Activated CD4-positive, alpha-beta memory T cell treated with anti-CD3 and anti-CD28 coated beads, Interleukin-2, amount 10 ng/mL, durations not matched to agents 7 days and 5 days (primary cell): Measurements from ENCODE around the gene MATN1. TPM values are rescaled to one million over a fixed set of nuclear protein-coding genes. Genes with fewer than 3 reads are reported as not detected.

Experiments used
- CTCF ChIA-PET: fragments of 350-600 bp; sonication (Branson Sonifier 250); formaldehyde crosslinking; loops from one replicate; lab custom pipeline; 2021; ENCODE audit warnings: antibody characterized with exemption, inconsistent platforms; lab: Charles Lee
- POLR2A ChIA-PET: fragments of 350-600 bp; sonication (Branson Sonifier 250); formaldehyde crosslinking; loops from one replicate; lab custom pipeline; 2021; ENCODE audit warnings: antibody characterized with exemption; lab: Charles Lee
- DNase-seq: peaks from one replicate; pipeline ENCODE4 v3.0.0-alpha.2; 2020
- H3K27ac Mint-ChIP-seq: one replicate; pipeline ENCODE4 v1.8.0; 2021; ENCODE audit warnings: mild to moderate bottlenecking, mixed read lengths
- H3K27me3 Mint-ChIP-seq: one replicate; pipeline ENCODE4 v1.8.0; 2021; ENCODE audit warnings: mixed read lengths
- H3K36me3 Mint-ChIP-seq: one replicate; pipeline ENCODE4 v1.8.0; 2021; ENCODE audit warnings: low read depth, mixed read lengths
- H3K4me1 Mint-ChIP-seq: one replicate; pipeline ENCODE4 v1.8.0; 2021; ENCODE audit warnings: mixed read lengths
- H3K4me3 Mint-ChIP-seq: one replicate; pipeline ENCODE4 v1.8.0; 2021; ENCODE audit warnings: mild to moderate bottlenecking, mixed read lengths
- H3K9me3 Mint-ChIP-seq: one replicate; pipeline ENCODE4 v1.8.0; 2021; ENCODE audit warnings: mixed read lengths
- total RNA-seq, 2 experiments: library from RNA; stranded (reverse); gene quantifications; one replicate each; pipeline ENCODE4 v1.2.3, GENCODE V29; 2021

The MATN1 gene
- total RNA-seq, 2 experiments from 2014 or later = not detected

- no peak for DNase-seq
- H3K9me3 Mint-ChIP-seq = peaks cover 15% of the 10 kb centered on the region
- peak overlapping the region; percentile 91 for H3K27ac Mint-ChIP-seq
- peaks cover 18% of the 10 kb centered on the region for H3K4me1 Mint-ChIP-seq
- ChIA-PET POLR2A (interaction anchor here (1.4 to 2.8 kb wide), 12 partner anchors 8 to 104 kb away, joined by 4 to 36 read pairs (median 8); partner anchors contain the start of gene LAPTM5), CTCF (interaction anchor here (1.2 to 8.3 kb wide), 16 partner anchors 9 to 213 kb away, joined by 3 to 494 read pairs (median 10); partner anchors contain the start of gene LAPTM5)
- H3K4me3 Mint-ChIP-seq = peak overlapping the region; percentile 94
- no peaks in the 10 kb centered on the region for H3K27me3 Mint-ChIP-seq
- H3K36me3 Mint-ChIP-seq = no peaks in the 10 kb centered on the region
Measured at GRCh38 chr1:30719406-30720270, 3.7 kb downstream of the MATN1 start.

GRCh38 chr1:30718636-30719405, 4.6 kb downstream of the MATN1 start:
- H3K9me3 Mint-ChIP-seq = peaks cover 15% of the 10 kb centered on the region

GRCh38 chr1:30718091-30718635, 5.2 kb downstream of the MATN1 start:
- ChIA-PET POLR2A (interaction anchor here (0.6 to 2.8 kb wide), 15 partner anchors 9 to 1537 kb away, joined by 3 to 36 read pairs (median 6); partner anchors contain the start of genes LAPTM5 and SRSF4), CTCF (interaction anchor here (0.6 to 8.3 kb wide), 28 partner anchors 9 to 437 kb away, joined by 3 to 494 read pairs (median 6); partner anchors contain the start of gene LAPTM5)
- Mint-ChIP-seq H3K36me3 (no peaks in the 10 kb centered on the region), H3K9me3 (peaks cover 15% of the 10 kb centered on the region), H3K27me3 (no peaks in the 10 kb centered on the region), H3K4me3 (peak overlapping the region; percentile 94), H3K4me1 (peaks cover 18% of the 10 kb centered on the region), H3K27ac (peak overlapping the region; percentile 91)
- DNase-seq = peak; percentile 99

More at GRCh38 chr1:30718636-30719405, 4.6 kb downstream of the MATN1 start:
- H3K4me1 Mint-ChIP-seq = peaks cover 18% of the 10 kb centered on the region
- peak; percentile 85 for DNase-seq
- ChIA-PET CTCF (interaction anchor here (0.6 to 8.3 kb wide), 31 partner anchors 10 to 436 kb away, joined by 3 to 494 read pairs (median 6); partner anchors contain the start of gene LAPTM5), POLR2A (interaction anchor here (0.6 to 2.8 kb wide), 16 partner anchors 9 to 1538 kb away, joined by 3 to 36 read pairs (median 6); partner anchors contain the start of genes LAPTM5 and SRSF4)
- H3K4me3 Mint-ChIP-seq = peak overlapping the region; percentile 94
- H3K36me3 Mint-ChIP-seq = no peaks in the 10 kb centered on the region
- peak overlapping the region; percentile 91 for H3K27ac Mint-ChIP-seq
- H3K27me3 Mint-ChIP-seq = no peaks in the 10 kb centered on the region

GRCh38 chr1:30716646-30717045, 6.7 kb downstream of the MATN1 start:
- peaks cover 18% of the 10 kb centered on the region for H3K4me1 Mint-ChIP-seq
- no peaks in the 10 kb centered on the region for H3K36me3 Mint-ChIP-seq
- ChIA-PET POLR2A (no interaction called here), CTCF (interaction anchor here (0.6 to 8.3 kb wide), 2 partner anchors 64 to 887 kb away, joined by 3 to 494 read pairs; no protein-coding TSS in a partner anchor)
- peak overlapping the region; percentile 72 for H3K4me3 Mint-ChIP-seq
- peaks cover 5% of the 10 kb centered on the region for H3K27me3 Mint-ChIP-seq
- no peak for DNase-seq
- H3K27ac Mint-ChIP-seq = no peak overlapping the region
- peaks cover 15% of the 10 kb centered on the region for H3K9me3 Mint-ChIP-seq

GRCh38 chr1:30715886-30716285, 7.5 kb downstream of the MATN1 start:
- POLR2A ChIA-PET = no interaction called here
- H3K9me3 Mint-ChIP-seq = peaks cover 15% of the 10 kb centered on the region
- peaks cover 5% of the 10 kb centered on the region for H3K27me3 Mint-ChIP-seq
- CTCF ChIA-PET = interaction anchor here (0.6 to 8.3 kb wide), 2 partner anchors 65 to 888 kb away, joined by 3 to 494 read pairs; no protein-coding TSS in a partner anchor
- H3K27ac Mint-ChIP-seq = no peak overlapping the region
- no peak for DNase-seq
- no peak overlapping the region for H3K4me3 Mint-ChIP-seq
- H3K4me1 Mint-ChIP-seq = peaks cover 18% of the 10 kb centered on the region
- no peaks in the 10 kb centered on the region for H3K36me3 Mint-ChIP-seq

- ChIA-PET POLR2A (no interaction called here), CTCF (interaction anchor here (8.3 kb wide), 1 partner anchor 65 kb away, joined by 494 read pairs; no protein-coding TSS in a partner anchor)
- Mint-ChIP-seq H3K36me3 (no peaks in the 10 kb centered on the region), H3K4me1 (peaks cover 17% of the 10 kb centered on the region), H3K27me3 (peaks cover 5% of the 10 kb centered on the region), H3K4me3 (no peak overlapping the region), H3K9me3 (peaks cover 15% of the 10 kb centered on the region), H3K27ac (no peak overlapping the region)
- DNase-seq = no peak
Measured at GRCh38 chr1:30715216-30715615, 8.2 kb downstream of the MATN1 start.

GRCh38 chr1:30714536-30715090, 8.8 kb downstream of the MATN1 start:
- Mint-ChIP-seq H3K9me3 (peaks cover 15% of the 10 kb centered on the region), H3K27me3 (peaks cover 6% of the 10 kb centered on the region), H3K36me3 (no peaks in the 10 kb centered on the region), H3K27ac (no peak overlapping the region), H3K4me1 (peaks cover 14% of the 10 kb centered on the region), H3K4me3 (no peak overlapping the region)
- ChIA-PET CTCF (interaction anchor here (8.3 kb wide), 1 partner anchor 66 kb away, joined by 494 read pairs; no protein-coding TSS in a partner anchor), POLR2A (no interaction called here)
- no peak for DNase-seq

- DNase-seq = no peak
- Mint-ChIP-seq H3K9me3 (peaks cover 15% of the 10 kb centered on the region), H3K4me3 (no peak overlapping the region), H3K27me3 (peaks cover 9% of the 10 kb centered on the region), H3K36me3 (no peaks in the 10 kb centered on the region), H3K4me1 (peaks cover 9% of the 10 kb centered on the region), H3K27ac (no peak overlapping the region)
- CTCF ChIA-PET = interaction anchor here (8.3 kb wide), 1 partner anchor 66 kb away, joined by 494 read pairs; no protein-coding TSS in a partner anchor
- POLR2A ChIA-PET = no interaction called here
Measured at GRCh38 chr1:30714025-30714424, 9.4 kb downstream of the MATN1 start.

- Mint-ChIP-seq H3K4me3 (no peak overlapping the region), H3K27me3 (peaks cover 9% of the 10 kb centered on the region), H3K36me3 (no peaks in the 10 kb centered on the region), H3K4me1 (peaks cover 9% of the 10 kb centered on the region), H3K9me3 (peaks cover 15% of the 10 kb centered on the region), H3K27ac (no peak overlapping the region)
- DNase-seq = no peak
- ChIA-PET CTCF (no interaction called here), POLR2A (no interaction called here)
Measured at GRCh38 chr1:30713311-30713710, 10.1 kb downstream of the MATN1 start.

- Mint-ChIP-seq H3K4me3 (no peak overlapping the region), H3K27me3 (peaks cover 9% of the 10 kb centered on the region), H3K4me1 (peaks cover 6% of the 10 kb centered on the region), H3K27ac (no peak overlapping the region), H3K36me3 (no peaks in the 10 kb centered on the region), H3K9me3 (peaks cover 15% of the 10 kb centered on the region)
- no peak for DNase-seq
- ChIA-PET CTCF (no interaction called here), POLR2A (no interaction called here)
Measured at GRCh38 chr1:30712583-30712982, 10.8 kb downstream of the MATN1 start.

- Mint-ChIP-seq H3K36me3 (no peaks in the 10 kb centered on the region), H3K4me1 (no peaks in the 10 kb centered on the region), H3K27me3 (peaks cover 11% of the 10 kb centered on the region), H3K9me3 (peaks cover 6% of the 10 kb centered on the region), H3K27ac (no peak overlapping the region), H3K4me3 (no peak overlapping the region)
- DNase-seq = no peak
- ChIA-PET CTCF (no interaction called here), POLR2A (no interaction called here)
Measured at GRCh38 chr1:30710407-30710806, 13.0 kb downstream of the MATN1 start.

GRCh38 chr1:30708361-30708728, 15.0 kb downstream of the MATN1 start:
- POLR2A ChIA-PET = interaction anchor here (0.9 kb wide), 1 partner anchor 588 kb away, joined by 3 read pairs; the partner anchor contains the start of genes SNRNP40 and ZCCHC17

More at GRCh38 chr1:30708361-30708728, 15.0 kb downstream of the MATN1 start:
- H3K36me3 Mint-ChIP-seq = no peaks in the 10 kb centered on the region
- no peak overlapping the region for H3K4me3 Mint-ChIP-seq
- H3K27me3 Mint-ChIP-seq = peaks cover 11% of the 10 kb centered on the region
- H3K27ac Mint-ChIP-seq = no peak overlapping the region
- H3K4me1 Mint-ChIP-seq = no peaks in the 10 kb centered on the region
- no peak for DNase-seq
- no peaks in the 10 kb centered on the region for H3K9me3 Mint-ChIP-seq
- CTCF ChIA-PET = interaction anchor here (1.2 to 1.5 kb wide), 2 partner anchors 10 to 328 kb away, joined by 4 to 8 read pairs; no protein-coding TSS in a partner anchor
